Osteocyte (in vitro differentiated cells): ENCODE results near the gene CTU1. TPM values are rescaled to one million over a fixed set of nuclear protein-coding genes. Genes with fewer than 3 reads are reported as not detected.
A peak's percentile ranks its signal among the peaks of the same experiment; 100 is the strongest.

Experiments
- DNase-seq: peaks from one replicate; pipeline ENCODE4 v3.0.0; 2021; ENCODE audit warnings: mixed read lengths; ENCODE audit not compliant: unreplicated experiment; ENCODE audit errors: extremely low spot score
- H3K27ac Mint-ChIP-seq: one replicate; pipeline ENCODE4 v1.8.0; 2021; ENCODE audit warnings: mild to moderate bottlenecking, mixed read lengths; ENCODE audit not compliant: unreplicated experiment
- H3K27me3 Mint-ChIP-seq: one replicate; pipeline ENCODE4 v1.8.0; 2021; ENCODE audit warnings: mixed read lengths; ENCODE audit not compliant: unreplicated experiment
- H3K36me3 Mint-ChIP-seq: one replicate; pipeline ENCODE4 v1.8.0; 2021; ENCODE audit warnings: mixed read lengths; ENCODE audit not compliant: unreplicated experiment
- H3K4me1 Mint-ChIP-seq: one replicate; pipeline ENCODE4 v1.8.0; 2021; ENCODE audit warnings: mixed read lengths; ENCODE audit not compliant: unreplicated experiment
- H3K4me3 Mint-ChIP-seq: one replicate; pipeline ENCODE4 v1.8.0; 2021; ENCODE audit warnings: mild to moderate bottlenecking, moderate library complexity, mixed read lengths; ENCODE audit not compliant: unreplicated experiment
- H3K9me3 Mint-ChIP-seq: one replicate; pipeline ENCODE4 v1.8.0; 2021; ENCODE audit warnings: mixed read lengths; ENCODE audit not compliant: unreplicated experiment
- total RNA-seq: library from RNA; stranded (reverse); gene quantifications from 2 replicates; pipeline ENCODE4 v1.2.1, GENCODE V29; 2021
- TF ChIP-seq, protein P1 (sequence below): fragments of 200-600 bp; sonication (generic); IDR thresholded peaks from 2 replicates; pipeline ENCODE4 v1.5.0; 2021; ENCODE audit warnings: antibody characterized with exemption, mild to moderate bottlenecking, moderate library complexity

CTU1 gene
- total RNA-seq, 1 donor from 2014 or later = 5.6 TPM

DNA sequence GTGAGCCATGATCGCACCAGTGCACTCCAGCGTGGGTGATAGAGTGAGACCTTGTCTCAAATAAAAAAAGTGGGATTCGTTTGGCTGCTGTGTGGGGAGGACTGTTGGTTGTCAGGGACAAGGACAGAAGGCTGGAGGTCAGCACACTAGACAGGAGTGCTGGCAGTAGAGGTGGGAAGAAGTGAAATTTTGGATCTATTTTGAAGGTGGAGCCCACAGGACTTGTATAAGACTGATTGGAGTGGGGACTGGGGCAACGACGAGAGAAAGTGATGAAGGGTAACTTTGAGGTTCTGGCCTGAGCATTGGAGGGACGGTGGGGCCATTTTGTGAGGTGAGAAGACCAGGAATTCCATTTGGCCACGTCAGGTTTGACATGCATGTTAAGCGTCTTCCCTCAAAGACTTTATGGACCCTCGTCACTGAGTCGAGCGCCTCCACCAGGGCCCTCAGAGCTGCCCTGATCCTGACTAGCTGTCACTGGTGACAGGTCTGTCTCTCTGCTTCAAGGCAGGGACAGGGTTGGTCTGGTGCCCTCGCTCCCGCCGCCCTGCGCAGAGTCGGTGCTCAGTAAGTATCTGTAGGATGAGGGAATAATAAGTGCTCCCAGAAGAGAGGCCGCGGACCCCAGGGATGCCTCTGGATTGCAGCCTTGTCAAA lies 673 bp downstream of the CTU1 start:
- TF ChIP-seq, protein P1, sequence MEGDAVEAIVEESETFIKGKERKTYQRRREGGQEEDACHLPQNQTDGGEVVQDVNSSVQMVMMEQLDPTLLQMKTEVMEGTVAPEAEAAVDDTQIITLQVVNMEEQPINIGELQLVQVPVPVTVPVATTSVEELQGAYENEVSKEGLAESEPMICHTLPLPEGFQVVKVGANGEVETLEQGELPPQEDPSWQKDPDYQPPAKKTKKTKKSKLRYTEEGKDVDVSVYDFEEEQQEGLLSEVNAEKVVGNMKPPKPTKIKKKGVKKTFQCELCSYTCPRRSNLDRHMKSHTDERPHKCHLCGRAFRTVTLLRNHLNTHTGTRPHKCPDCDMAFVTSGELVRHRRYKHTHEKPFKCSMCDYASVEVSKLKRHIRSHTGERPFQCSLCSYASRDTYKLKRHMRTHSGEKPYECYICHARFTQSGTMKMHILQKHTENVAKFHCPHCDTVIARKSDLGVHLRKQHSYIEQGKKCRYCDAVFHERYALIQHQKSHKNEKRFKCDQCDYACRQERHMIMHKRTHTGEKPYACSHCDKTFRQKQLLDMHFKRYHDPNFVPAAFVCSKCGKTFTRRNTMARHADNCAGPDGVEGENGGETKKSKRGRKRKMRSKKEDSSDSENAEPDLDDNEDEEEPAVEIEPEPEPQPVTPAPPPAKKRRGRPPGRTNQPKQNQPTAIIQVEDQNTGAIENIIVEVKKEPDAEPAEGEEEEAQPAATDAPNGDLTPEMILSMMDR = no peak
- DNase-seq = no peak
- Mint-ChIP-seq H3K9me3 (no peaks in the 10 kb centered on the region), H3K4me1 (peaks cover 18% of the 10 kb centered on the region), H3K27ac (peak overlapping the region; percentile 93), H3K27me3 (no peaks in the 10 kb centered on the region), H3K4me3 (peak overlapping the region; percentile 97), H3K36me3 (peaks cover 5% of the 10 kb centered on the region)

DNA sequence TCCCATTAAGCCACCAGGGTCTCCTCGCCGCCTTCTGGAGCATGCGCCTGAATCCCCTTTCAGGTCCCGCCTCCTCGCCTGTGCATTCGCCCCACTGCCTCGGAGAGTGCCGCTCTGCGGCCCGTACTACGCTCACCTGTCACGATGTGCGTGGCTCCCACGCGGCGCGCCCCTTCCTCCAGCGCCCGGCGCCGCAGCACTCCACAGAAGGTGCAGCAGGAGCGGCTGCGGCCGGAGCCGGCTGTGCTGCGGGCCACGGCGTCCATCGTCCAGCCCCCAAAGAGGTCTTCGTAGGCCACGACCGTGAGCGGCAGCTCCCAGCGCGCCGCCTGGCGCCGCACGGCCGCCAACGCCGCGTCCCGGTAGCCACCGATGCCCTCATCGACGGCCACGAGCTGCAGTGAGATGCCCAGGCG lies 4.3 kb downstream of the CTU1 start:
- H3K4me3 Mint-ChIP-seq = no peak overlapping the region
- peaks cover 7% of the 10 kb centered on the region for H3K36me3 Mint-ChIP-seq
- no peaks in the 10 kb centered on the region for H3K9me3 Mint-ChIP-seq

DNA sequence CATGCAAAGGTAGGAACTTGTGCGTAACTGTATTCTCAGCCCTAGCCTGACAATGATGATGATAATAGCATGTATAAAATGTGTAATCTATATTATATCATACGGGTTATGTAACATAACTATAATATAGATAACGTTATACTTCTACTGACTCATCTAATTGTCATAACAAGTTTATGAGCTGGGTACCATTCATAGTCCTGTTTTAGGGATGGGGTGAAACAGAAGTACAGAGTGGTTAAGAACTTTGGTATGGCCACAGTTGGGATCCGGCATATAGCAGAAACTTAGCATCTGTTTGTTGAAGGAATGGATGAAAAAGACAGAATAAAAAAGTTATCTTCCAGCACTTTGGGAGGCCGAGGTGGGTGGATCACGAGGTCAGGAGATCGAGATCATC lies 5.2 kb downstream of the CTU1 start:
- no peak overlapping the region for H3K4me3 Mint-ChIP-seq
- DNase-seq = no peak
- TF ChIP-seq, protein P1 = no peak

More for the DNA sequence above, 4.3 kb downstream of the CTU1 start:
- TF ChIP-seq, protein P1 = no peak
- no peaks in the 10 kb centered on the region for H3K27me3 Mint-ChIP-seq
- H3K27ac Mint-ChIP-seq = no peak overlapping the region
- H3K4me1 Mint-ChIP-seq = peaks cover 21% of the 10 kb centered on the region
- DNase-seq = no peak

DNA sequence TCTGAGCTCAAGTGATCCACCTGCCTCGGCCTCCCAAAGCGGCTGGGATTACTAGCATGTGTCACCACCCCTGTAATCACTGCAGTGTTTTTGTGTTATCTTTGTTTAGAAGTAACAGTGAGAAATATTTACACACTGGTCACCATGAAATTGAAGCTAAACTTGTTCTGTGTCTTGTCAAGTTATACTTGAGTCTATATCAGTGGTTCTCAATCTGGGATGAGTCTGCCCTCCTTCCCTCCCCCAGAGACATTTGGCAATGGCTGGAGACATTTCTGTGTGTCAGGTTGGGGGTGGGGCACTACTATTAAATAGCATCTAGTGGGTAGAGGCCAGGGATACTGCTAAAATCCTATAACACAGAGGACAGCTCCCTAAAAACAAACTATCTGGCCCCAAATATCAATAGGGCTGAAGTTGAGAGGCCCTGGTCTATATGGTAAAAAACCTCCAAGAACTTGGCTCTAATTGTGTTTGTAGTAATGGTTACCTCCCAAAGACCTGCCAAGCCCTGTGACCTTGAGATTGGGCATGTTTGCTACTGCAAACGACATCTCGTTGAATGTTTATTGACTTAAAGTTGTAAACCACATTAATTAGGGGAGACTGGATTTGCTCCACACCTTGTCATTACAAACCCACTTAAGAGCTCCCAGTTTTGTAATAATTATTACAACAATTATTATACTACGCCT lies 6.9 kb downstream of the CTU1 start:
- DNase-seq = no peak
- H3K27ac Mint-ChIP-seq = no peak overlapping the region
- no peaks in the 10 kb centered on the region for H3K27me3 Mint-ChIP-seq
- no peak overlapping the region for H3K4me3 Mint-ChIP-seq
- TF ChIP-seq, protein P1 = no peak
- H3K9me3 Mint-ChIP-seq = no peaks in the 10 kb centered on the region
- H3K36me3 Mint-ChIP-seq = peaks cover 16% of the 10 kb centered on the region
- H3K4me1 Mint-ChIP-seq = peaks cover 4% of the 10 kb centered on the region

More for the DNA sequence above, 5.2 kb downstream of the CTU1 start:
- peaks cover 16% of the 10 kb centered on the region for H3K4me1 Mint-ChIP-seq
- H3K36me3 Mint-ChIP-seq = peaks cover 10% of the 10 kb centered on the region
- H3K9me3 Mint-ChIP-seq = no peaks in the 10 kb centered on the region
- no peak overlapping the region for H3K27ac Mint-ChIP-seq
- no peaks in the 10 kb centered on the region for H3K27me3 Mint-ChIP-seq

DNA sequence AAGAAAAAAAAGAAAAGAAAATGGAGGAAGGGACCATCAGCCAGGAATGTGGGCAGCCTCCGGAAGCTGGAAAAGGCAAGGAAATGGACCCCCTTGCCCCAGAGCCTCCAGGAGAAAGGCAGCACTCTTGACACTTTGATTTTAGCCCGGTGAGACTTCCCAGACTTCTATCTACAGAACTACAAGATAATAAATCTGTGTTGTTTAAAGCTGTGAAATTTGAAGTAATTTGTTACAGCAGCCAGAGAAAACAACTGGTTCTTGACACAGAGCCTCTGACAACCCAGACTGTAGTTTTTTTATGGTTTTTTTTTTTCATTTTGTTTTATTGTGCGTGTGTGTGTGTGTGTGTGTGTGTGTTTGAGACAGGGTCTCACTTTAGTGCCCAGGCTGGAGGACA lies 7.6 kb downstream of the CTU1 start:
- TF ChIP-seq, protein P1 = no peak
- H3K27me3 Mint-ChIP-seq = no peaks in the 10 kb centered on the region
- no peak overlapping the region for H3K4me3 Mint-ChIP-seq
- H3K27ac Mint-ChIP-seq = no peak overlapping the region
- no peak for DNase-seq
- peaks cover 3% of the 10 kb centered on the region for H3K4me1 Mint-ChIP-seq
- H3K36me3 Mint-ChIP-seq = peaks cover 16% of the 10 kb centered on the region
- no peaks in the 10 kb centered on the region for H3K9me3 Mint-ChIP-seq
